ENCODE results near the gene ITGB2. TPM values are rescaled to one million over a fixed set of nuclear protein-coding genes. Genes with fewer than 3 reads are reported as not detected.

Gene ITGB2
- total RNA-seq, 1 donor from 2014 or later: 19.8 TPM

DNA sequence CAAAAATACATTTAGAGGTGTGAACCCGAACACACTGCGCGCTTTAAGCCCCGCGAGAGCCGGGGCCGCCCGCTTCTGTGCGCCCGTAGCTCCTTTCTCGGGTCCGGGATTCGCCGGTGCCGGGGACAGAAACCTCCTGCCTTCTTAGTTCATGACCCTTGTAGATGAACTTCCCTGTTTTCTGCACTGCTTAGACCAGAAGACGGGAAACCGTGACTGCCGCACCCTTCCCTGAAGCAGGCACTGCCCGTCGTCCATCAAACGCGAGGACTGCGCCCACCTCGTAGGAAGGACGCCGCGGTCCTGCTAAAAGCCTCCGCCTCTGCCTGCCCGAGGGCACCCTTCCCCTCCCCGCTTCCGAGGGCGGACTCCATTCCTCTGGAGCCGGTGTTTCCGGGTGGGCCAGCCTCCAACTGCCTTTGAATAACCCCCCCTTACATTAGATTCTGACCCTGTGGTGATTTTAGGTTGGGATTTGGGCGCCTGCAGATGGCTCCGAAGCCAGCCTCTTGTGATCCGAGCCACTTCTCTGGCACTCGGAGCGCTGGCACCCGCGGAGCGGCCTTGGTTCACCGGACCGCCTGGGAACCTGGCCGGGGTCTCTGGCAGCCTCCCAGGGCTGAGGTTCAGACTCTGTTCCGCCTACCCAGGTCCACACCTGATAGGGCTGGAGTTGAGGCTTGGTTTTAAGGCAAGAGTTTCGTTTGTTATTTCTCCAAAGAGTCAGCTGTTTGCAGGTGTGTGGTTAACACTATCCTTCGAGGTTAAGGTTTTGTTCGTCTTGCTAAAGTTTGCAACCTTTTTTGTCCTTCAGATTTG is 46.0 kb downstream of the ITGB2 start:
- Histone ChIP-seq H3K9ac (ENCODE audit: low read depth in 1 of 3, low read length in 3 of 3) (peak overlapping the region; percentile 68 to 84 (median 76)), H3K27me3 (ENCODE audit: control insufficient read depth in 3 of 3, insufficient read depth in 3 of 3, low read length in 3 of 3) (no peaks in the 10 kb centered on the region), H3K4me1 (ENCODE audit: control insufficient read depth in 3 of 3, insufficient read depth in 3 of 3, low read length in 3 of 3) (peaks cover 43 to 53% (median 51%) of the 10 kb centered on the region in 3 donors), H3K36me3 (ENCODE audit: control insufficient read depth in 3 of 3, insufficient read depth in 3 of 3, low read length in 3 of 3) (no peaks in the 10 kb centered on the region), H3K4me3 (ENCODE audit: low read length in 3 of 3) (peak overlapping the region; percentile 72 to 78 (median 75)), H3K27ac (ENCODE audit: low read depth, low read length) (peak overlapping the region; percentile 95), H3K9me3 (ENCODE audit: control insufficient read depth in 3 of 3, low read length in 3 of 3) (no peaks in the 10 kb centered on the region)

- Histone ChIP-seq H3K4me3 (ENCODE audit: low read length in 3 of 3) (peak overlapping the region; percentile 72 to 78 (median 75)), H3K36me3 (ENCODE audit: control insufficient read depth in 3 of 3, insufficient read depth in 3 of 3, low read length in 3 of 3) (no peaks in the 10 kb centered on the region), H3K27me3 (ENCODE audit: control insufficient read depth in 3 of 3, insufficient read depth in 3 of 3, low read length in 3 of 3) (no peaks in the 10 kb centered on the region), H3K27ac (ENCODE audit: low read depth, low read length) (peak overlapping the region; percentile 95), H3K4me1 (ENCODE audit: control insufficient read depth in 3 of 3, insufficient read depth in 3 of 3, low read length in 3 of 3) (peaks cover 48 to 56% (median 55%) of the 10 kb centered on the region in 3 donors), H3K9me3 (ENCODE audit: control insufficient read depth in 3 of 3, low read length in 3 of 3) (no peaks in the 10 kb centered on the region), H3K9ac (ENCODE audit: low read depth in 1 of 3, low read length in 3 of 3) (peak overlapping the region; percentile 68 to 84 (median 76))
Measured at GRCh38 chr21:44874240-44874496, 46.5 kb downstream of the ITGB2 start.

DNA sequence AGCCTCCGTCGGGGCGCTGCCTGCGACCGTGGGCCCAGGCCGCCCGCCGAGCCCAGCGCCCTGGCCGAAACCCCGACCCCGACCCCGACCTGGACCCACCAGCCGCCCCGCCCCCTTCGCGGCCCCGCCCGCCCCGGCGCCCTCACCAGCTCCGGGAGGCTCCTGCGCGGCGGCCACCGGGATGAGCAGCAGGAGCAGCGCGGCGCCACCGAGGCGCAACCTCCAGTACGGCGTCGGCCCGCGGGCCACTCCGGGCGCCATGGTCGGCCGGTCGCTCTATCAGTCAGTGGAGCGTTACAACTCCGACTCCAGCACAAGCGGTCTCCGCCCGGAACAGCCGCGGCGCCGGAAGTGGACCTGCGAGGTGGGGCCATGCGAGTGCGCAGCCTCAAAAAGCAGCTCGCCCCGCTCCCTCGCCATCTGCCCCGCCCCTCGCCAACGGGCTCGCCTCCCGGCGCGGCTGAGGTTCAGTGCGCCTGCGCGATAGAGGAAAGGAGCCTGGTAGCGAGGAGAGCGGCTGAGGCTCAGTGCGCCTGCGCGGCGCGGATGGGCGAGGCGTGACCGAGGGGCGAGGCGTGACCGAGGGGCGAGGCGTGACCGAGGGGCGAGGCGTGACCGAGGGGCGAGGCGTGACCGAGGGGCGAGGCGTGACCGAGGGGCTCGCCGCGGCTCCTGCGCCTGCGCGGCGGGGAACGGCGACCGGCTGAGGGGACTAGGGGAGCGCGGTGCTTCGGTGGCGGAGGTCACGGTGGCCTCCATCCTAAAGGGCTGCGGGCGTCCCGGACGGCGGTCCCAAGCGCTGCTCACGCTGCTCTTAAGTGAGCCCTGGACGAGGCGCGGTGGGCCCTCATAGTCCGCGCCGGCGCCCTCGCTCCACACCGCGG is 47.1 kb downstream of the ITGB2 start, which contains the start of gene PTTG1IP:
TSS of gene PTTG1IP (minus strand) at position 335 of the 884 bp plus-strand sequence. CDS start at position 261, 74 bp downstream.
- Histone ChIP-seq H3K27ac (ENCODE audit: low read depth, low read length) (peak within 1 kb of the TSS; percentile 95), H3K4me1 (ENCODE audit: control insufficient read depth in 3 of 3, insufficient read depth in 3 of 3, low read length in 3 of 3) (peaks cover 54 to 62% (median 60%) of the 10 kb centered on the region in 3 donors)

DNA sequence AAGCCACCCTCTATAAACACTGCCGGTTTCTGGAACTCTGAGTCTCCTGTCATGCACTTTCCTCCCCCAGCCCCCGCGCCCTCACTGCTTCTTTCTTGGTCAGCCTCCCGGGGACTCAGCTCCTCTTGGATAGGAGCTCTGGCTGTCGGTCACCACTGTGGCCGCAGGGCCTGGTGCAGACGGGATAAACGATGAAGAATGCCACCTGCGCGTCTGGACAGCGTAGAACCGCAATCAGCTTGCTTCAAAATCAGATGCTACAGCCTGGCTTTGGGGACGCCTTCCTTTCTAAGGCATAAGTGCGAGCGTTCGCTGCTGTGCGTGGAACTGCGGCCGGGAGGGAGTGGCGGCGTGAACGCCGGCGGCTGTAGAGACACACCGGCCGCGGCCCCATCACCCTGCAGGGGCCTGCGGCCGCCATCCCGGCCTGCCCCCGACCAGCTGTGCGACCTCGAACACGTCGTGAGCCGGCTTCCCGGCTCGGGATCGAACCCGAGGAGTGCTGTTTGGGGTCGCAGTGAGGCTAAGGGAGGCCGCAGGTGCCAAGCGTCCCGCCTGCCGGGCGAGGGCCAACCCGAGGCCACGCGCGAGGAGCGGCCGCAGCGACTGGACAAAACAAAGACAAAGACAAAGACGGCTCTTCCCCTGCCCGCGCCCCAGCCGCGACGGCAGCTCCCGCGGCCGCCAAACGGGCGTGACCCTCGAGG is 47.9 kb downstream of the ITGB2 start:
- peak overlapping the region; percentile 72 to 86 (median 81) for H3K4me3 ChIP-seq (ENCODE audit: low read length in 3 of 3)
- H3K27me3 ChIP-seq (ENCODE audit: control insufficient read depth in 3 of 3, insufficient read depth in 3 of 3, low read length in 3 of 3): no peaks in the 10 kb centered on the region
- H3K4me1 ChIP-seq (ENCODE audit: control insufficient read depth in 3 of 3, insufficient read depth in 3 of 3, low read length in 3 of 3): peaks cover 62 to 70% (median 68%) of the 10 kb centered on the region in 3 donors
- no peaks in the 10 kb centered on the region for H3K9me3 ChIP-seq (ENCODE audit: control insufficient read depth in 3 of 3, low read length in 3 of 3)
- H3K36me3 ChIP-seq (ENCODE audit: control insufficient read depth in 3 of 3, insufficient read depth in 3 of 3, low read length in 3 of 3): no peaks in the 10 kb centered on the region
- peak overlapping the region; percentile 75 to 92 (median 85) for H3K9ac ChIP-seq (ENCODE audit: low read depth in 1 of 3, low read length in 3 of 3)
- H3K27ac ChIP-seq (ENCODE audit: low read depth, low read length): peak overlapping the region; percentile 84

More for the DNA sequence above, 47.1 kb downstream of the ITGB2 start, which contains the start of gene PTTG1IP:
- H3K27me3 ChIP-seq (ENCODE audit: control insufficient read depth in 3 of 3, insufficient read depth in 3 of 3, low read length in 3 of 3): no peaks in the 10 kb centered on the region
- no peaks in the 10 kb centered on the region for H3K36me3 ChIP-seq (ENCODE audit: control insufficient read depth in 3 of 3, insufficient read depth in 3 of 3, low read length in 3 of 3)
- peak within 1 kb of the TSS; percentile 75 to 92 (median 85) for H3K9ac ChIP-seq (ENCODE audit: low read depth in 1 of 3, low read length in 3 of 3)
- H3K4me3 ChIP-seq (ENCODE audit: low read length in 3 of 3): peak within 1 kb of the TSS; percentile 72 to 86 (median 81)
- no peaks in the 10 kb centered on the region for H3K9me3 ChIP-seq (ENCODE audit: control insufficient read depth in 3 of 3, low read length in 3 of 3)

DNA sequence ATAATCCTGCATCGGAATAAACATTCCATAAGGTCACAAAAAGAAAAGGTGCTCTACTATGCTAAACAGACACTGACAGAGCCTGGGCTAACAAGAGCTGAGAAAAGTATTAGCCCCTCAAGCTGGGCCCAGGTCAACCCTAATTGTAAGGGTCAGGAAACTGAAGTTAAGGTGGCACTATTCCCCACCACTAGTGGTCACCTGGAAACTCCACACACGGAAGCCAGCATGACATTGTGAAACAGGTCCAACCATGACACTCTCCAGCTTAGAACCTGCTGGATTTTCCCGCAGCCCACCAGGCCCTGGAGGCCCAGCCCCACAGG is 48.4 kb downstream of the ITGB2 start:
- Histone ChIP-seq H3K4me1 (ENCODE audit: control insufficient read depth in 3 of 3, insufficient read depth in 3 of 3, low read length in 3 of 3) (peaks cover 64 to 73% (median 72%) of the 10 kb centered on the region in 3 donors), H3K9me3 (ENCODE audit: control insufficient read depth in 3 of 3, low read length in 3 of 3) (no peaks in the 10 kb centered on the region), H3K4me3 (ENCODE audit: low read length in 3 of 3) (peak overlapping the region; percentile 72 to 86 (median 81))

GRCh38 chr21:44871576-44872269 is 49.0 kb downstream of the ITGB2 start:
- H3K4me1 ChIP-seq (ENCODE audit: control insufficient read depth in 3 of 3, insufficient read depth in 3 of 3, low read length in 3 of 3): peaks cover 67 to 79% (median 77%) of the 10 kb centered on the region in 3 donors
- peak overlapping the region; percentile 72 to 86 (median 81) for H3K4me3 ChIP-seq (ENCODE audit: low read length in 3 of 3)
- no peaks in the 10 kb centered on the region for H3K27me3 ChIP-seq (ENCODE audit: control insufficient read depth in 3 of 3, insufficient read depth in 3 of 3, low read length in 3 of 3)
- H3K36me3 ChIP-seq (ENCODE audit: control insufficient read depth in 3 of 3, insufficient read depth in 3 of 3, low read length in 3 of 3): no peaks in the 10 kb centered on the region
- H3K9ac ChIP-seq (ENCODE audit: low read depth in 1 of 3, low read length in 3 of 3): peak overlapping the region; percentile 75 to 92 (median 85)
- no peaks in the 10 kb centered on the region for H3K9me3 ChIP-seq (ENCODE audit: control insufficient read depth in 3 of 3, low read length in 3 of 3)
- H3K27ac ChIP-seq (ENCODE audit: low read depth, low read length): peak overlapping the region; percentile 84

More for the DNA sequence above, 48.4 kb downstream of the ITGB2 start:
- no peaks in the 10 kb centered on the region for H3K36me3 ChIP-seq (ENCODE audit: control insufficient read depth in 3 of 3, insufficient read depth in 3 of 3, low read length in 3 of 3)
- H3K9ac ChIP-seq (ENCODE audit: low read depth in 1 of 3, low read length in 3 of 3): peak overlapping the region; percentile 75 to 92 (median 85)
- no peaks in the 10 kb centered on the region for H3K27me3 ChIP-seq (ENCODE audit: control insufficient read depth in 3 of 3, insufficient read depth in 3 of 3, low read length in 3 of 3)
- peak overlapping the region; percentile 84 for H3K27ac ChIP-seq (ENCODE audit: low read depth, low read length)

DNA sequence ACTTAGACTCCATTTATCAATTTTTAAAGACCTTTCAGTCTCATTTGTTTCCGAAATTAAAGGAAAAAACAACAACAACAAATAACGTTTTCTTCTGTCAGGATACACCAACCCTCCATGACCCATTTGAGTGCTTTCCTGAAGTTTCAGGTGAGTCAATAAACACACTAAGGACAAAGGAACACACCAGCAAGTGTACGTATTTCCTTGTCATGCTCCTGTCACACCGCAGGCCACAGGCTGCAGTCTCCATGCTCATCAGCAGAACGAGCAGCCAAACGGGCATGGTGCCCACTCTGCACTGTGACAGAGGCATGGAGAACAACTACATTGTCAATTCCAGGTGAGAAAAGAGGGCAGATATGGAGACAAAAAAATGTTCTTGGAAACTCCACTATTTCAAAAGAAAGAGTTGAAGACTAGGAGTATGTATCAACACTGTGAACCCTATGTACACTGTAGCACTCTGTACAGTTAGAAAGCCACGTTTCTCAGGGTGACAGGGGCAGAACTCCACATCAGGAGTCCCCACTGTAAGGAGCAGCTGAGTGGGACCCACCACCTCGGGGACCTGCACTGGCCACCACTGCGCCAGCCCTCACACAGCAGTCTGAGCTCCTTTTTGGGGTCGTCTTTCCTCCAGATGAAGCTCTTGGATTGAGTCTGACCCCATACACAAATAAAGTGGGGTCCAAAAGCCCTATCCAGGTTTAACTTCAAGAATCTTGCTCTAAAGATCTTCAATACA is 49.8 kb downstream of the ITGB2 start:
- Histone ChIP-seq H3K36me3 (ENCODE audit: control insufficient read depth in 3 of 3, insufficient read depth in 3 of 3, low read length in 3 of 3) (no peaks in the 10 kb centered on the region), H3K27me3 (ENCODE audit: control insufficient read depth in 3 of 3, insufficient read depth in 3 of 3, low read length in 3 of 3) (no peaks in the 10 kb centered on the region), H3K4me3 (ENCODE audit: low read length in 3 of 3) (peak overlapping the region; percentile 2 to 86 (median 72)), H3K27ac (ENCODE audit: low read depth, low read length) (peak overlapping the region; percentile 84), H3K9ac (ENCODE audit: low read depth in 1 of 3, low read length in 3 of 3) (peak overlapping the region; percentile 25 to 92 (median 85)), H3K4me1 (ENCODE audit: control insufficient read depth in 3 of 3, insufficient read depth in 3 of 3, low read length in 3 of 3) (peaks cover 72 to 86% (median 82%) of the 10 kb centered on the region in 3 donors), H3K9me3 (ENCODE audit: control insufficient read depth in 3 of 3, low read length in 3 of 3) (no peaks in the 10 kb centered on the region)

DNA sequence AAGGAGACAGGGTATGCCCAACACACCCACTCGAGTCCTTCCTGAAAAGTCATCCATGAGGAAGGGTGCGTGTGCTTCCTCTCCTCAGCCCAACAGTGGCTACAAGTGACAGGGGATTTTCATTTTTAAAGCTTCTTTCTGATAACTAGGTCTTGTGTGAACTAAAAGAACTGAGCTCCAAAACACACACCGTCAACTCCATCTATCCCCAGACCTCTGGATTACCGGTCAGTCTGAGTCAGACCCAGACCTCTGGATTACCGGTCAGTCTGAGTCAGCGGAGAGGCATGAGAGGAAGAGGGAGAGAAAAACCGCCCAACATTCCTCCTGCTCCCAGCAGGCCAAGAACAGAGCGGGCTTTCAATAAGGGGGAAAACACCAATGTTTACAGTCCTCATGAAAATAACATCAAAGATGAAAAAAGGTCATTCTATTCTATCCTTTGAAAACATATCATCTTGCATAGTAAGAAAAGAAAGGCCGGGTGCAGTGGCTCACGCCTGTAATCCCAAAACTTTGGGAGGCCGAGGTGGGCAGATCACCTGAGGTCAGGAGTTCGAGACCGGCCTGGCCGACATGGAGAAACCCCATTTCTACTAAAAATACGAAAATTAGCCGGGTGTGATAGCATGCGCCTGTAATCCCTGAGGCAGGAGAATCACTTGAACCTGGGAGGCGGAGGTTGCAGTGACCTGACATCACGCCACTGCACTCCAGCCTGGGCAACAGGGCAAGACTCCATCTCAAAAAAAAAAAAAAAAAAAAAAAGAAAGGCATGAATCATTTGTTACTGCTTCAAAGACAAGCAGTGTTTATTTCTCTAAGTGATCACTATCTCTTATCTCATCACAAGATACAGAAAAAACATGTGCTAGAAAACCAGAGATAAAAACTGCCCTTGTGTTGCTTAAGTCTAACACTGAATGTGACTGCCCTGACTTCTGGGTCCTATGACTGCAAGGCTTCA is 50.6 kb downstream of the ITGB2 start:
- H3K4me1 ChIP-seq (ENCODE audit: control insufficient read depth in 3 of 3, insufficient read depth in 3 of 3, low read length in 3 of 3): peaks cover 78 to 86% (median 82%) of the 10 kb centered on the region in 3 donors
- H3K4me3 ChIP-seq (ENCODE audit: low read length in 3 of 3): peak overlapping the region; percentile 19 to 72 (median 35)
- no peaks in the 10 kb centered on the region for H3K27me3 ChIP-seq (ENCODE audit: control insufficient read depth in 3 of 3, insufficient read depth in 3 of 3, low read length in 3 of 3)
- no peaks in the 10 kb centered on the region for H3K9me3 ChIP-seq (ENCODE audit: control insufficient read depth in 3 of 3, low read length in 3 of 3)
- peaks cover 2 to 7% (median 6%) of the 10 kb centered on the region in 3 donors for H3K36me3 ChIP-seq (ENCODE audit: control insufficient read depth in 3 of 3, insufficient read depth in 3 of 3, low read length in 3 of 3)
- H3K9ac ChIP-seq (ENCODE audit: low read depth in 1 of 3, low read length in 3 of 3): peak overlapping the region; percentile 25 to 92 (median 46)
- peak overlapping the region; percentile 84 for H3K27ac ChIP-seq (ENCODE audit: low read depth, low read length)

Measured in skeletal muscle tissue (tissue), 4 donors.